Body of pancreas (tissue), 4 donors: ENCODE measurements around the gene FAM180A. TPM values are rescaled to one million over a fixed set of nuclear protein-coding genes. Genes with fewer than 3 reads are reported as not detected.

Experiments
- ATAC-seq: fragments of 150-250 bp; one replicate; pipeline ENCODE4 v1.9.1; 2016
- DNase-seq, 4 donors: peaks; one replicate each; pipeline ENCODE4 v3.0.0-alpha.2; 2019
- H3K27ac ChIP-seq, 4 donors: fragments of 200-600 bp; sonication (generic); 1 replicate in 3 of 4; 2 replicates in 1 of 4; pipeline versions ENCODE4 v1.5.1 to v1.6.1; 2016 to 2019; ENCODE audit warnings: mild to moderate bottlenecking in 1 of 4, mixed read lengths in 1 of 4, moderate library complexity in 1 of 4
- H3K27me3 ChIP-seq, 2 donors: fragments of 200-600 bp; sonication (generic); one replicate each; pipeline ENCODE4 v1.6.0; 2016; ENCODE audit warnings: mild to moderate bottlenecking in 1 of 2
- H3K36me3 ChIP-seq, 2 donors: fragments of 200-600 bp; sonication (generic); replicated peaks in 1 of 2; 2 replicates each; pipeline ENCODE4 v1.5.1; 2016; ENCODE audit warnings: low read depth in 2 of 2; ENCODE audit not compliant: insufficient read depth in 1 of 2
- H3K4me1 ChIP-seq: fragments of 200-600 bp; sonication (generic); one replicate; pipeline ENCODE4 v1.6.0; 2016
- H3K4me3 ChIP-seq, 2 donors: fragments of 200-600 bp; sonication (generic); 1 replicate in 1 of 2; 2 replicates in 1 of 2; pipeline ENCODE4 v1.5.1; 2016 to 2019
- H3K9me3 ChIP-seq, 3 donors: fragments of 200-600 bp; sonication (generic); 1 replicate in 2 of 3; 2 replicates in 1 of 3; pipeline ENCODE4 v1.5.1; 2016
- POLR2A ChIP-seq, 3 donors: fragments of 450-650 bp; IDR thresholded peaks; one replicate each; pipeline ENCODE4 v1.6.1; 2016; ENCODE audit warnings: antibody characterized with exemption in 3 of 3, mild to moderate bottlenecking in 2 of 3
- WGBS, 2 donors: methylation state at CpG; one replicate each; pipeline ENCODE4 v1.1.5; 2017; 5-methylcytosine and 5-hydroxymethylcytosine counted together
- intact Hi-C: fragments of 100-400 bp; cut with DNase I; formaldehyde crosslinking; loops from one replicate; pipeline ENCODE4 v1.15.1; 2023
- total RNA-seq, 2 donors: library from RNA; depleted of rRNA; stranded (reverse); fragments of >200 nt; gene quantifications; one replicate each; pipeline ENCODE4 v1.1.0, GENCODE V29; 2016
- TF ChIP-seq, protein P1 (sequence below), 7 experiments: fragments of 450-650 bp in 4 of 7; fragments of 200-600 bp in 3 of 7; sonication (generic) in 3 of 7; IDR thresholded peaks; one replicate each; pipeline ENCODE4 v1.5.1; 2016 to 2019; ENCODE audit warnings: antibody characterized with exemption in 7 of 7

FAM180A gene
- total RNA-seq, 2 donors from 2014 or later = 3.1 TPM; not detected in 1

DNA sequence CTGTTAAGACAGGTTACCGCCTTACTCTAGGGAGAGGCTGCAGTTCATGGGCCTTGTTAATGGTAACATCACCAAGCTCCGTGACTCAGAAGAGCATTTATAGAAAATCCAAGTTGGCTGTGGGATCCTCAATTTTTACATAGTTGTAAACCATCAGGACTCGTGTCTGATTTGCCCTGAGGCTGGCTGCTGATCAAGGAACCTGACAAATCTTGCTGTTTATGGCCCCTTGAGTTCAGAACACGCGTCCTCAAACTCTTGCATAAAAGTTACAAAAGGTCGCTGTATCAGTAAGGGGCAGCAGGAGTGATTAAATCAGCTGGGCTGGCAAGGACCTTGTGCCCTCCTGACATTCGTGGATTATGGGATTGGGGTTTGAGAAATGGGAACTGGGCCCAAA lies 25.2 kb downstream of the FAM180A start:
- Histone ChIP-seq H3K36me3 (no peaks in the 10 kb centered on the region), H3K9me3 (no peaks in the 10 kb centered on the region), H3K4me1 (no peaks in the 10 kb centered on the region), H3K27me3 (no peaks in the 10 kb centered on the region), H3K27ac (no peak overlapping the region), H3K4me3 (no peak overlapping the region)
- no peak for ATAC-seq
- intact Hi-C loops = no loop called here
- no peak for DNase-seq
- WGBS, 2 donors = 77 to 84% methylated on average over 7 of the region's 7 CpGs
- TF ChIP-seq, protein P1, sequence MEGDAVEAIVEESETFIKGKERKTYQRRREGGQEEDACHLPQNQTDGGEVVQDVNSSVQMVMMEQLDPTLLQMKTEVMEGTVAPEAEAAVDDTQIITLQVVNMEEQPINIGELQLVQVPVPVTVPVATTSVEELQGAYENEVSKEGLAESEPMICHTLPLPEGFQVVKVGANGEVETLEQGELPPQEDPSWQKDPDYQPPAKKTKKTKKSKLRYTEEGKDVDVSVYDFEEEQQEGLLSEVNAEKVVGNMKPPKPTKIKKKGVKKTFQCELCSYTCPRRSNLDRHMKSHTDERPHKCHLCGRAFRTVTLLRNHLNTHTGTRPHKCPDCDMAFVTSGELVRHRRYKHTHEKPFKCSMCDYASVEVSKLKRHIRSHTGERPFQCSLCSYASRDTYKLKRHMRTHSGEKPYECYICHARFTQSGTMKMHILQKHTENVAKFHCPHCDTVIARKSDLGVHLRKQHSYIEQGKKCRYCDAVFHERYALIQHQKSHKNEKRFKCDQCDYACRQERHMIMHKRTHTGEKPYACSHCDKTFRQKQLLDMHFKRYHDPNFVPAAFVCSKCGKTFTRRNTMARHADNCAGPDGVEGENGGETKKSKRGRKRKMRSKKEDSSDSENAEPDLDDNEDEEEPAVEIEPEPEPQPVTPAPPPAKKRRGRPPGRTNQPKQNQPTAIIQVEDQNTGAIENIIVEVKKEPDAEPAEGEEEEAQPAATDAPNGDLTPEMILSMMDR (IDR thresholded peaks at IDR 0.05) = no peak
- no peak for TF ChIP-seq POLR2A (IDR thresholded peaks at IDR 0.05)

GRCh38 chr7:135721198-135721820 lies 27.3 kb downstream of the FAM180A start:
- Histone ChIP-seq H3K36me3 (no peaks in the 10 kb centered on the region), H3K4me1 (no peaks in the 10 kb centered on the region), H3K4me3 (no peak overlapping the region), H3K27me3 (no peaks in the 10 kb centered on the region), H3K9me3 (no peaks in the 10 kb centered on the region), H3K27ac (no peak overlapping the region)
- DNase-seq = no peak
- 87 to 91% methylated on average over 10 to 21 of the region's 21 CpGs for WGBS, 2 donors
- intact Hi-C loops = no loop called here
- TF ChIP-seq, protein P1 (IDR thresholded peaks at IDR 0.05) = no peak
- TF ChIP-seq POLR2A (IDR thresholded peaks at IDR 0.05) = no peak
- no peak for ATAC-seq

DNA sequence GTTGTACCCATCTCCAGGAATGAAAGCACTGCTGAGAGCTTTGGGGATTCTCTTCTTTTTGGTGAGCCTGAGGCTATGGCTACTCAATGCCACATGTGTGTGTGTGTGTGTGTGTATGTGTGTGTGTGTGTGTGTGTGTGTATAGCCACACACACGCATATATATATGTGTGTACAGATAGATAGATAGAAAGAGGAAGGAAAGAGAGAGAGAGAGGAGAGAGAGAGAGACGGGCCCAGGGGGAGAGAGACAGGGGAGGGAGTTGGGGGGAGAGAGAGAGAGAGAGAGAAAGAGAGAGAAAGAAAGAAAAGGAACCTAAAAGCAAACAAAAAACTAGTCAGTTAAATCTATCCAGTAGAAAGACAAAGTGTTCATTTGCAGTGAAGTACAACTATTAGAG lies 28.9 kb downstream of the FAM180A start:
- no peak for DNase-seq
- Histone ChIP-seq H3K4me1 (no peaks in the 10 kb centered on the region), H3K9me3 (no peaks in the 10 kb centered on the region), H3K36me3 (no peaks in the 10 kb centered on the region), H3K27me3 (no peaks in the 10 kb centered on the region), H3K27ac (no peak overlapping the region), H3K4me3 (no peak overlapping the region)
- TF ChIP-seq, protein P1 (IDR thresholded peaks at IDR 0.05) = no peak
- TF ChIP-seq POLR2A (IDR thresholded peaks at IDR 0.05) = no peak
- ATAC-seq = no peak
- 52 to 72% methylated on average over 2 of the region's 2 CpGs for WGBS, 2 donors
- intact Hi-C loops = no loop called here

GRCh38 chr7:135718794-135719437 lies 29.7 kb downstream of the FAM180A start:
- Histone ChIP-seq H3K36me3 (no peaks in the 10 kb centered on the region), H3K4me1 (no peaks in the 10 kb centered on the region), H3K4me3 (no peak overlapping the region), H3K27me3 (no peaks in the 10 kb centered on the region), H3K9me3 (no peaks in the 10 kb centered on the region), H3K27ac (no peak overlapping the region)
- 32 to 47% methylated on average over 7 of the region's 7 CpGs for WGBS, 2 donors
- TF ChIP-seq POLR2A (IDR thresholded peaks at IDR 0.05) = no peak
- TF ChIP-seq, protein P1 (IDR thresholded peaks at IDR 0.05) = no peak
- no peak for ATAC-seq
- intact Hi-C loops = no loop called here
- no peak for DNase-seq

GRCh38 chr7:135718219-135718618 lies 30.4 kb downstream of the FAM180A start:
- no peaks in the 10 kb centered on the region for H3K4me1 ChIP-seq

More at GRCh38 chr7:135718219-135718618, 30.4 kb downstream of the FAM180A start:
- Histone ChIP-seq H3K27ac (no peak overlapping the region), H3K4me3 (no peak overlapping the region), H3K36me3 (no peaks in the 10 kb centered on the region), H3K9me3 (no peaks in the 10 kb centered on the region), H3K27me3 (no peaks in the 10 kb centered on the region)
- DNase-seq (no peak), ATAC-seq (no peak)
- TF ChIP-seq POLR2A (IDR thresholded peaks at IDR 0.05) = no peak
- TF ChIP-seq, protein P1 (IDR thresholded peaks at IDR 0.05) = no peak
- 44 to 77% methylated on average over 2 of the region's 2 CpGs for WGBS, 2 donors
- intact Hi-C loops = no loop called here
